ENCODE measurements around the gene ABCA13.

The ABCA13 gene

GRCh38 chr7:48245751-48246472 lies 74.7 kb downstream of the ABCA13 start:
- H3K36me3 ChIP-seq (ENCODE audit: insufficient read depth, low read length) = no peaks in the 10 kb centered on the region
- WGBS = 83% methylated on average over 8 of the region's 9 CpGs
- H3K9me3 ChIP-seq (ENCODE audit: insufficient read depth, low read depth, low read length) = no peaks in the 10 kb centered on the region
- H3K4me3 ChIP-seq (ENCODE audit: low read length) = no peak overlapping the region
- no peak overlapping the region for H3K9ac ChIP-seq (ENCODE audit: low read depth, low read length)
- H3K4me1 ChIP-seq (ENCODE audit: insufficient read depth, low read length) = peaks cover 9% of the 10 kb centered on the region
- no peaks in the 10 kb centered on the region for H3K27me3 ChIP-seq (ENCODE audit: insufficient read depth, low read length)
- no peak overlapping the region for H3K27ac ChIP-seq (ENCODE audit: low read depth, low read length)

DNA sequence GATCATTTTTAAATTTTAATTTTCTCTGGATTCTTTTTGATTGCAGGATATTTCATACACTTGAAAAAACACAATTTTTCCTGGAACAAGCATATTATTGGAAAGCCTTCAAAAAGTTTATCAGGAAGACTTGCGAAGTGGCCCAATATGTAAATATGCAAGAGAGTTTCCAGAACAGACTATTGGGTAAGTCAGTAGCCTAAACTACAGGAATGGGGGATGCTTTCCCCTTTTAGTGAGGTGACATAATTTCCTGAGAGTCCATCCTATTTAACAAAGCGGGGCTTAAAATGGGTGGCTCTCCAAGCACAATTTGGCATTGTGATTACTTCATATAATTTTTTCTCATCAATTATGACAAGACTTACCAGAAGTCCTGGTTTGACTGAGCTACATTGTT lies 77.9 kb downstream of the ABCA13 start:
- Histone ChIP-seq H3K4me3 (ENCODE audit: low read length) (no peak overlapping the region), H3K9ac (ENCODE audit: low read depth, low read length) (no peak overlapping the region), H3K36me3 (ENCODE audit: insufficient read depth, low read length) (no peaks in the 10 kb centered on the region), H3K9me3 (ENCODE audit: insufficient read depth, low read depth, low read length) (no peaks in the 10 kb centered on the region), H3K27ac (ENCODE audit: low read depth, low read length) (no peak overlapping the region), H3K4me1 (ENCODE audit: insufficient read depth, low read length) (peaks cover 26% of the 10 kb centered on the region), H3K27me3 (ENCODE audit: insufficient read depth, low read length) (no peaks in the 10 kb centered on the region)
- WGBS = 96% methylated on average over 2 of the region's 2 CpGs

- Histone ChIP-seq H3K27ac (ENCODE audit: low read depth, low read length) (no peak overlapping the region), H3K36me3 (ENCODE audit: insufficient read depth, low read length) (no peaks in the 10 kb centered on the region), H3K4me1 (ENCODE audit: insufficient read depth, low read length) (peaks cover 26% of the 10 kb centered on the region), H3K4me3 (ENCODE audit: low read length) (no peak overlapping the region), H3K9me3 (ENCODE audit: insufficient read depth, low read depth, low read length) (no peaks in the 10 kb centered on the region), H3K9ac (ENCODE audit: low read depth, low read length) (no peak overlapping the region), H3K27me3 (ENCODE audit: insufficient read depth, low read length) (no peaks in the 10 kb centered on the region)
- 60% methylated on average over 2 of the region's 2 CpGs for WGBS
Measured at GRCh38 chr7:48250441-48250951, 79.2 kb downstream of the ABCA13 start.

DNA sequence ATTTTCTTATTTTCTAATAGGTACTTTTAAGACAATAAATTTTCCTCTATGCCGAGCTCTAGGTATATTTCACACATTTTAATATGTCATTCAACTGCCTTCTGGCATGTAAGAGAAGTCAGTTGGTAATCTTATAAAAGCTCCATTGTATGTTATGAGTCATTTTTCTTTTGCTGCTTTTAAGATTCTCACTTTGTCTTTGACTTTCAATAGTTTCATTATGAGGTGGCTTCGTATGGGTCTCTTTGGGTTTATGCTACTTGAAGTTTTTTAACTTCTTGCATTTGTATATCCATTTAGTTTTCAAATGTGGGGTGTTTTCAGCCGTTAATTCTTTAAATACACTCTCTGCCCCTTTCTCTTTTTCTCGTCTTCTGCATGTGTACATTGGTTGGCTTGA lies 80.5 kb downstream of the ABCA13 start:
- no peak overlapping the region for H3K9ac ChIP-seq (ENCODE audit: low read depth, low read length)
- no peaks in the 10 kb centered on the region for H3K9me3 ChIP-seq (ENCODE audit: insufficient read depth, low read depth, low read length)
- H3K27ac ChIP-seq (ENCODE audit: low read depth, low read length) = no peak overlapping the region
- H3K27me3 ChIP-seq (ENCODE audit: insufficient read depth, low read length) = no peaks in the 10 kb centered on the region
- H3K36me3 ChIP-seq (ENCODE audit: insufficient read depth, low read length) = no peaks in the 10 kb centered on the region
- 67% methylated on average over 1 of the region's 4 CpGs for WGBS
- H3K4me1 ChIP-seq (ENCODE audit: insufficient read depth, low read length) = peaks cover 26% of the 10 kb centered on the region
- no peak overlapping the region for H3K4me3 ChIP-seq (ENCODE audit: low read length)

- H3K9me3 ChIP-seq (ENCODE audit: insufficient read depth, low read depth, low read length) = no peaks in the 10 kb centered on the region
- peaks cover 26% of the 10 kb centered on the region for H3K4me1 ChIP-seq (ENCODE audit: insufficient read depth, low read length)
- no peak overlapping the region for H3K4me3 ChIP-seq (ENCODE audit: low read length)
- WGBS = 61% methylated on average over 2 of the region's 2 CpGs
- H3K27me3 ChIP-seq (ENCODE audit: insufficient read depth, low read length) = no peaks in the 10 kb centered on the region
- H3K36me3 ChIP-seq (ENCODE audit: insufficient read depth, low read length) = no peaks in the 10 kb centered on the region
- H3K9ac ChIP-seq (ENCODE audit: low read depth, low read length) = no peak overlapping the region
- no peak overlapping the region for H3K27ac ChIP-seq (ENCODE audit: low read depth, low read length)
Measured at GRCh38 chr7:48252995-48253394, 81.7 kb downstream of the ABCA13 start.

DNA sequence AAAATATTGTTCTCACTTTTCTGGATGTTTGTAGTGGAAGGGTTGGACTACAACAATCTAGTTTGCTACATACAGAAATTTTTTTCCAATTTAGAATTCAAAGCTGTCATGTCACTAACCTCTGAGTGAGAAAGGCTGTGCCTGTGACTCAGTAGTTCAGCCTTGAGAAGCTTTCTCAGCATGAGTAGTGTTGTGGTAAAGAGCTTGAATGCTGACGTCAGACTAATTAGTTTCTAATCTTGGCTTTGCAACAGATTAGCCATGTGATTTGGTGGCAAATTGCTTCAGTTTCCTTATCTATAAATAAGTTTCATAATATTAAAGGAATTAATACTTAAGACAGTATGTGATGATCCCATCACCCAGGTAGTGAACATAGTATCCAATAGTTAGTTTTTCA lies 83.8 kb downstream of the ABCA13 start:
- Histone ChIP-seq H3K27ac (ENCODE audit: low read depth, low read length) (no peak overlapping the region), H3K9me3 (ENCODE audit: insufficient read depth, low read depth, low read length) (no peaks in the 10 kb centered on the region), H3K27me3 (ENCODE audit: insufficient read depth, low read length) (no peaks in the 10 kb centered on the region), H3K9ac (ENCODE audit: low read depth, low read length) (no peak overlapping the region), H3K36me3 (ENCODE audit: insufficient read depth, low read length) (no peaks in the 10 kb centered on the region), H3K4me1 (ENCODE audit: insufficient read depth, low read length) (peaks cover 34% of the 10 kb centered on the region), H3K4me3 (ENCODE audit: low read length) (no peak overlapping the region)
- WGBS = 60% methylated on average over 1 of the region's 1 CpG

- WGBS = 97% methylated on average over 2 of the region's 4 CpGs
- H3K9me3 ChIP-seq (ENCODE audit: insufficient read depth, low read depth, low read length) = no peaks in the 10 kb centered on the region
- no peak overlapping the region for H3K4me3 ChIP-seq (ENCODE audit: low read length)
- H3K27me3 ChIP-seq (ENCODE audit: insufficient read depth, low read length) = no peaks in the 10 kb centered on the region
- no peak overlapping the region for H3K9ac ChIP-seq (ENCODE audit: low read depth, low read length)
- H3K4me1 ChIP-seq (ENCODE audit: insufficient read depth, low read length) = peaks cover 10% of the 10 kb centered on the region; the same call in 1 of the 2 replicates
- H3K36me3 ChIP-seq (ENCODE audit: insufficient read depth, low read length) = no peaks in the 10 kb centered on the region
- no peak overlapping the region for H3K27ac ChIP-seq (ENCODE audit: low read depth, low read length)
Measured at GRCh38 chr7:48259463-48260280, 88.4 kb downstream of the ABCA13 start.

- Histone ChIP-seq H3K4me3 (ENCODE audit: low read length) (no peak overlapping the region), H3K9ac (ENCODE audit: low read depth, low read length) (no peak overlapping the region), H3K27me3 (ENCODE audit: insufficient read depth, low read length) (no peaks in the 10 kb centered on the region), H3K4me1 (ENCODE audit: insufficient read depth, low read length) (peaks cover 10% of the 10 kb centered on the region; the same call in 1 of the 2 replicates), H3K27ac (ENCODE audit: low read depth, low read length) (no peak overlapping the region), H3K36me3 (ENCODE audit: insufficient read depth, low read length) (no peaks in the 10 kb centered on the region), H3K9me3 (ENCODE audit: insufficient read depth, low read depth, low read length) (no peaks in the 10 kb centered on the region)
- WGBS = 93% methylated on average over 2 of the region's 2 CpGs
Measured at GRCh38 chr7:48261696-48262095, 90.4 kb downstream of the ABCA13 start.

DNA sequence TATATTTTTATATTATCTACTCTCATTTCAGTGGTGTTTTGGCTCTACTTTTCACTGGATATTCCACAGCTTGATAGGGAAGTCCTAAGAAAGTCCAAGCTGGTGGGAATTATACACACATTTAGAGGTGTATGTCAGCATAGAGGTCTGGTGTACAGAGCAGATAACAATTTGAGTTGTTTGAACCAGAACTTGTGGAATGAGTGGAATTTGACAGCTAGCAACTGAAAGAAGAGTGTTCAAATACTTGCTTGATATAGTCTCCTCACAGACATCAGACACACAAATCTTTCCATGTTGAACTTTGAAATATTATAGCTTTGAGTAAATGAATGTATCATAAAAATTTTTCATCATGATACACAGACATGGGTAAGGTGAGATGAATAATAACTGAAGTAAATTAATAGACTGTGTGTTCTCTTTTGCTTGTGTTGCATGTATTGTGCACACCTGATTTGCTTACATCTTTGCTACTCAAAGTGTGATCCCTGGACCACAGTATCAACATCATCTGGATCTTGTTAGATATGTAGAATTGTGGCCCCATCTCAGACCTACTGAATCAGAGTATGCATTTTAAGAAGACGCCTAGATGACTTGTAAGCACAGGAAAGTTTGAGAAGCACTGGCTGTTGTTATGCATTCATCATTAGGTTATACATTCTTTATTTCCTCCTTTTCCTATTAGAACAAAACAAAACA lies 91.5 kb downstream of the ABCA13 start:
- Histone ChIP-seq H3K27me3 (ENCODE audit: insufficient read depth, low read length) (no peaks in the 10 kb centered on the region), H3K9me3 (ENCODE audit: insufficient read depth, low read depth, low read length) (no peaks in the 10 kb centered on the region), H3K4me3 (ENCODE audit: low read length) (no peak overlapping the region), H3K9ac (ENCODE audit: low read depth, low read length) (no peak overlapping the region), H3K27ac (ENCODE audit: low read depth, low read length) (no peak overlapping the region), H3K4me1 (ENCODE audit: insufficient read depth, low read length) (peaks cover 10% of the 10 kb centered on the region; the same call in 1 of the 2 replicates), H3K36me3 (ENCODE audit: insufficient read depth, low read length) (no peaks in the 10 kb centered on the region)
- WGBS = 100% methylated on average over 1 of the region's 1 CpG

GRCh38 chr7:48263311-48263650 lies 92.0 kb downstream of the ABCA13 start:
- H3K9me3 ChIP-seq (ENCODE audit: insufficient read depth, low read depth, low read length) = no peaks in the 10 kb centered on the region
- H3K27me3 ChIP-seq (ENCODE audit: insufficient read depth, low read length) = no peaks in the 10 kb centered on the region
- no peak overlapping the region for H3K9ac ChIP-seq (ENCODE audit: low read depth, low read length)
- no peak overlapping the region for H3K27ac ChIP-seq (ENCODE audit: low read depth, low read length)
- H3K4me1 ChIP-seq (ENCODE audit: insufficient read depth, low read length) = peaks cover 10% of the 10 kb centered on the region; the same call in 1 of the 2 replicates
- H3K36me3 ChIP-seq (ENCODE audit: insufficient read depth, low read length) = no peaks in the 10 kb centered on the region
- WGBS = no CpG with 5 or more reads among the region's 2 CpGs
- no peak overlapping the region for H3K4me3 ChIP-seq (ENCODE audit: low read length)

DNA sequence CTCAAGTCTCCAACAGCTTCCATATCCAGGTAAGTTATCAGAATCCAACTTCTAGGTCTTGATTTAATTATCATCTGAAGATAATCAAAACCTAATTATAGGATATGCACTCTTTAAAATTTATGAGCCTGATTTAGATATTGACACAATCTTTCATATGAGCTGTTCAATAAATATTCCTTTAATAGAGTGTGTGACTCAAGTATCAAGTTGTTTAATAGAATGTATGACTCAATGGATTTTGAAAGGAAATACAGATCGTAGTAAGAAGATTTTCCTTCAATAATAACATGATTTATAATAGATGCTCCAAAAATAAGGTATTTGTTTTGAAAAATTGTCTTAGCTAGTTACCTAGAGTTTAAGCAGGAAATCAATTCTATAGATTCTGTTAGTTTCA lies 97.8 kb downstream of the ABCA13 start:
- no CpG with 5 or more reads among the region's 1 CpG for WGBS
- no peak overlapping the region for H3K9ac ChIP-seq (ENCODE audit: low read depth, low read length)
- no peak overlapping the region for H3K27ac ChIP-seq (ENCODE audit: low read depth, low read length)
- H3K4me3 ChIP-seq (ENCODE audit: low read length) = no peak overlapping the region
- H3K27me3 ChIP-seq (ENCODE audit: insufficient read depth, low read length) = no peaks in the 10 kb centered on the region
- H3K9me3 ChIP-seq (ENCODE audit: insufficient read depth, low read depth, low read length) = no peaks in the 10 kb centered on the region
- H3K4me1 ChIP-seq (ENCODE audit: insufficient read depth, low read length) = no peaks in the 10 kb centered on the region
- no peaks in the 10 kb centered on the region for H3K36me3 ChIP-seq (ENCODE audit: insufficient read depth, low read length)
